HG03159 (cell line): ENCODE measurements around the gene PABPN1.
A peak's percentile ranks its signal among the peaks of the same experiment; 100 is the strongest.
"Not testable (repeated sequence)": the region's sequence is repeated elsewhere in the genome, so short reads cannot be mapped to it uniquely, and the experiment has no call there.

ENCODE experiments used
- ATAC-seq: cut with Tn5 transposase; IDR thresholded peaks from one replicate; pipeline ENCODE4 v1.9.1; 2021; ENCODE audit warnings: mild to moderate bottlenecking, moderate library complexity; ENCODE audit not compliant: unreplicated experiment

The PABPN1 gene, protein sequence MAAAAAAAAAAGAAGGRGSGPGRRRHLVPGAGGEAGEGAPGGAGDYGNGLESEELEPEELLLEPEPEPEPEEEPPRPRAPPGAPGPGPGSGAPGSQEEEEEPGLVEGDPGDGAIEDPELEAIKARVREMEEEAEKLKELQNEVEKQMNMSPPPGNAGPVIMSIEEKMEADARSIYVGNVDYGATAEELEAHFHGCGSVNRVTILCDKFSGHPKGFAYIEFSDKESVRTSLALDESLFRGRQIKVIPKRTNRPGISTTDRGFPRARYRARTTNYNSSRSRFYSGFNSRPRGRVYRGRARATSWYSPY

GRCh38 chr14:23320584-23321571 is at the start of gene PABPN1:
Gene PABPN1 (plus strand): TSS chr14:23321457. CDS start chr14:23321470, 13 bp downstream.
- peak; percentile 90 for ATAC-seq

DNA sequence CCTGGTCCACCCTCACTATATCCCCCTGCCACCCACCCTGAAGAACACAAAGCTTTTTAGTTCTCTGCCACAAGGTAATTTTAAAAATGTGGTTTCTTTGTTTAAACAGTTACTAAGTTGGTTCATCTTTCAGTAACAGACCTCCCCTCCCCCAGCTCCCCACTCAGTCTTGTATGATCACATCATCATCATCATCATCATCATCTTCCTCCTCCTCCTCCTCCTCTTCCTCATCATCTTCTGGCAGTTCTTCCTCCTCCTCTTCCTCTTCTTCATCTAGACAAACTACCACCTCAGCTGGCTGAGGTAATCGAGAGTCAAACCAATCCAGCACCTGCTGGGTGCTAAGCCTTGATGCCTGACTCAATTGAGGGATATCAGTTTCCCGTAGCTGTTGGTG is 45.8 kb upstream of the PABPN1 start:
- ATAC-seq: no peak

GRCh38 chr14:23277189-23277588 is 44.1 kb upstream of the PABPN1 start:
- ATAC-seq: no peak

DNA sequence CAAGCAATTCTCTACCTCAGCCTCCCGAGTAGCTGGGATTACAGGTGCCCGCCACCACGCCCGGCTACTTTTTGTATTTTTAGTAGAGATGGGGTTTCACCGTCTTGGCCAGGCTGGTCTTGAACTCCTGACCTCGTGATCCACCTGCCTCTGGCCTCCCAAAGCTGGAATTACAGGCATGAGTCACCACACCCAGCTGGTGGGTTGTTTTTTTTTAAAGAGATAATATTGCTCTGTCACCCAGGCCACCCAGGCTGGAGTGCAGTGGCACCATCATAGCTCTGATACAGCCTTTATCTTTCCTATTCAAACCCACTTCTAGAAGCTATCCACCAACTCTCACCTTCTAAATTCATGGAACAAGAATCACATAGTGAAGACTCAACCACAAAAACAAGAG is 43.3 kb upstream of the PABPN1 start:
- ATAC-seq: not testable (repeated sequence)

GRCh38 chr14:23281247-23281646 is 40.0 kb upstream of the PABPN1 start:
- no peak for ATAC-seq

DNA sequence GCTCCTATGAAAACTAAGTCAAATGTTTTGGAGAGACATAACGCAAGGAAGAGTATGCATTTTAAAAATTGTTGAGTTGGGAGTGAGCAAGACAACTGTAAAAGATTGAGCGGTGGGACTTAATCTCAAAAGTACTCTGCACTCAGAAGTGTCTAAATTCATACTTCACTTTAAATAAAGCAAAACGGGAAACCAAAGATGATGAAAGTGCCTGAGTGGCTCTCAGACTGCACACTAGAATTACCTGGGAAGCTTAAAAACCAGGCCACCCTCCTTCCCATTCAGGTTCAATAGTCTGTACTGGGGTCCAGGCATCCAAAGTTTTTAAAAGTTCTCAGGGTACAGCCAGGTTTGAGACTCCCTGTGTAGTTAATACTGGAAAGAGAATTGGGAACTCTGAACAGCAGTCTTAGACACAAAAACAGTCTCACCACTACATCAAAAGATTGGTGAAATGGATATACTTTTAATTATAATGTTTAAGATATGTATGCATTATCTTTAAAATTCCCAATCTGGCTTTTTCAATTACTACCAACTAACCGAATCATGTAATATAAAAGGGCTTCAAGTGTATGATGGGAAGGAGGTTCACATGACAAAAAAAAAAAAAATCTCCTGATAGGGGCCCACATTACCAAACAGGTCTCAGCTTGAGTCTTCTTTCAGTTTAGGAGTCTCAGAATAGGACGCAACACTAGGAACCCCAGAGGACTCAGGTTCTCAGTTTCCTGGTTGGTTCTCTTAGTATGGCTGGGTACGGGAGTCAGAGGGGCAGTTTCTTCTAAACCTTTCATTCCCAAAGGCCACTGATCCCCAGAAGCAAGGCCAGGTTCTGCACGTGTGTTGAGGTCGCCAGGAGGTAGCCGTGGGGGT is 36.4 kb upstream of the PABPN1 start:
- no peak for ATAC-seq

GRCh38 chr14:23285530-23286019 is 35.7 kb upstream of the PABPN1 start:
- ATAC-seq: peak; percentile 23

- ATAC-seq: peak; percentile 97
Measured at GRCh38 chr14:23286020-23286901, 35.0 kb upstream of the PABPN1 start, which contains the start of gene HOMEZ. Gene HOMEZ (minus strand): TSS chr14:23286132. CDS start chr14:23285952, 180 bp downstream.

GRCh38 chr14:23286902-23287479 is 34.3 kb upstream of the PABPN1 start:
- no peak for ATAC-seq

DNA sequence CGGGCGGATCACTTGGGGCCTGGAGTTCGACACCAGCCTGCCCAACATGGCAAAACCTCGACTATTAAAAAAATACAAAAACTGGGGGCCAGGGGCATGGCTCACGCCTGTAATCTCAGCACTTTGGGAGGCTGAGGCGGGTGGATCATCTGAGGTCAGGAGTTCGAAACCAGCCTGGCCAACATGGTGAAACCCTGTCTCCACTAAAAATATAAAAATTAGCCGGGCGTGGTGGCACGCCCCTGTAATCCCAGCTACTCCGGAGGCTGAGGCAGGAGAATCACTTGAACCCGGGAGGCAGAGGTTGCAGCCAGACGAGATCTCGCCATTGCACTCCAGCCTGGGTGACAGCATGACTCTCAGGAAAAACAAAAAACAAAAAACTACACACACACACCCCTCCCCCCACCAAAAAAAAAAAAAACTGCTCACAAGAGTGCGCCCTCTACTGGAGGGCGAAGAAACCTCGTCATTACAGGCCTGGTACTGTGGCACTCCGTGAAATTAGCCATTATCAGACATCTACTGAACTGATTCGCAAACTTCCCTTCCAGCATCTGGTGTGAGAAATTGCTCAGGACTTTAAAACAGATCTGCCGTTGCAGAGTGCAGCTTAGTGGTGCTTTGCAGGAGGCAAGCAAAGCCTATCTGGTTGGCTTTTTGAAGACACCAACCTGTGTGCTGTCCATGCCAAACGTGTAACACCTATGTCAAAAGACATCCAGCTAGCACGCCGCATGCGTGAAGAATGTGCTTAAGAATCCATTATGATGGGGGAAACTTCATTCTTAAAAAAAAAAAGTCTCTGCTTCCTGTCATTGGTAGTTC is 26.3 kb upstream of the PABPN1 start:
- no peak for ATAC-seq

DNA sequence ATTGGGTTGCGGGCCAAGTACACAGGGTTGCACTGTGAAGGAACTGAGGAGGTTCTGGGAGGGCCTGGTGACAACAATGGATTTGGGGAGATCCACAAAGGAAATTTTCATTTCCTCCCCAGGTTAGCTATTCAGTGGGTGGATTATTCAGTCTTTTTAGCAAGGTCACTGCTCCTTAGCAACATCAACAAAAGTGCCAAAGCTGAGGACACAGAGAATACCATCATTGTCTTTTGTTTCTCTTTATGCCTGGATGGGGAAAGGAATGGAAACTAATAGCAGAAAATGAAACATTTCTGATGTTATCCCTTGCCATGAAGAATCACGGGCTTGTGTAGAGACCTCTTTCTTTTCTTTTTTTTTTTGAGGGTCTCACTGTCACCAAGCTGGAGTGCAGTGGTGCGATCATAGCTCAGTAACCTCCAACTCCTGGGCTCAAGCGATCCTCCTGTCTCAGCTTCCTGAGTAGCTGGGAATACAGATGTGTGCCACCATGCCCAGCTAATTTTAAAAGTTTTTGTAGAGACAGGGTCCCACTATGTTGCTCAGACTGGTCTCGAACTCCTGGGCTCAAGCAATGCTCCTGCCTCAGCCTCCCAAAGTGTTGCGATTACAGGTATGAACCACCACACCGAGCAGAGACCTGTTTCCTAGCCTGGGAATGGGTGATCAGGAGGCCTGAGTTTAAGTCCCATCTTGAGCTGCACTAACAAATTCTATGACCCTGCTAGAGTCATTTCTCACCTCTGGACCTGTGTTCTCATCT is 25.1 kb upstream of the PABPN1 start:
- no peak for ATAC-seq

DNA sequence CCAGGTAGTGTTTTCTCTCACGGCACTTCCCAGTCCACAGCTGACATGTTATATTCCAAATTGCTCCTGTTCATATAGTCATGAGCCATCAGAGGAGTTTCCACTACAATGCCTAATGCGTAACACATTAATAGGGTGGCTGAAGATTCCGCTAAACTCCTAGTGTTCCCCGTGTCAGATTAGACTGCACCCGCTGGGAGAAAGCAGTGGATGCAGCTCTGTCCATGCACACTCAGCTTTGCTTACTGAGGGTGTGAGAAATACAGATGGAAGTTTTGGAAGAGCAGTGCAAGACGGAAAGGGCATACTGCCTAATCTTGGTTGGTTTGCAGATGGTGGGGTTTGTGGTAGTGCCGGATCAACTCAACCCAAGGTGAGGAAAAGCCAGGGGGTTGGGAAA is 24.2 kb upstream of the PABPN1 start:
- no peak for ATAC-seq

DNA sequence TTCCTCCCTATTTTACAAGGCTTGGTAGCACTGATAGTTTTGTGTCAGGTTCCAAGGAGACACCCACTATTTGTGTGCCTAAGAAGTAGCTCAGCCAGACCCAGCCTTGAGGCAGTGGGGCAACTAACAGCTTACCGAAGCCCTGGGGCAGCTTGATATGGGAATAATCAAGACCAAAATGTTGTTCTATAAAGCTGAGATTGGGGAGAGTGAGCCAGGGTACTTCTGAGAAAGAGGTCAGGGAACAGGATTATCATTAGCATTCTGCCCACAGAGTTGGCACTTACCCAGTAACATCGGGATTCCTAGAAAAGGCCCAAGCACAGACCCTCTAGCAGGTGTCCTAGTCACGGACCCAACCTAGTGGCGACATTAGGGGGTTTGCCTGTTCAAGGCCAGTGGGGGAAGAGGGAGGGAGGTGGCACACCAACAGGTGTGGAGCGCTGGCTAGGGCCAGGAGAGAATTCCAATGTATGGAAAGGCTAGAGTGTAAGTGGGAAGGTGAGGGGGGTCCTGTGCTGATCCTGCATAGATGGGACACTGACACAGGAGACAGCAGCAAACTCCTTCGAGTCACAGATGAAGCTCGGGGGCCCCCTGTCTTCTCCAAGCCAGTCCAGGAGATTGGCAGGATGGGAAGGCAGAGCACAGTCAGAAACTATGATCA is 23.5 kb upstream of the PABPN1 start:
- ATAC-seq: no peak

DNA sequence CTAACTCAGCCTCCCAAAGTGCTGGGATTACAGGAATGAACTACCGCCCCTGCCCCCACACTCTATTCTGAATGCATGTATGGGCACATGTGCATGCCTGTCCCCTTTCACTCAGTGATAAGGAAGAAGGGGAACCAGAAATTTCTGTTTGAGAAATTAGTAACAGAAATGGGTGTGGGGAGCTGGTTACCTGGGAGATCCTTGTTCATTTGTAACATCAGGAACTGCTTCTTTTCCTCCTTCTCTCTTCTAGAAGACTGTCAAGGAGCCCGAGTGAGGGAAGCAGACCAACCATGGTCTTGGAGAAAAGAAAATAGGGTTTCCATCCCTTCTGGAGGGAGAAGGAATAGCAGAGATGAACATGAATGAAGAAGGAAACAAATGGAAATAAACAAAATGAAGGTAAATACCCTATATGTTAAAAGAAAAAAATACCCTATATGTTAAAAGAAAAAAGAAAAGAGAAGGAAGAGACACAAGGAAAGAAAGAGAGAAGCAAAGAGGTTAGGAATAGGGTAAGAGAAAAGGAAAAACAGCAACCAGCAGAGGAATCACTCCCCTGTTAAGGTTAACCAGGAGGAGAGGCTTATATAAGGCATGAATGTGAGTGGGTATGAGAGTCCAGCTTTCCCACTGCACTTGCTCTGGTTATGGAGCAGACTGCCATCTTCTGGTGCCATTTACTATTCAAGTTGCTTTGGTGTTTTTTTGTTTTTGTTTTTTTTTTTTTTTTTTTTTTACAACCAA is 21.9 kb upstream of the PABPN1 start:
- ATAC-seq: no peak

DNA sequence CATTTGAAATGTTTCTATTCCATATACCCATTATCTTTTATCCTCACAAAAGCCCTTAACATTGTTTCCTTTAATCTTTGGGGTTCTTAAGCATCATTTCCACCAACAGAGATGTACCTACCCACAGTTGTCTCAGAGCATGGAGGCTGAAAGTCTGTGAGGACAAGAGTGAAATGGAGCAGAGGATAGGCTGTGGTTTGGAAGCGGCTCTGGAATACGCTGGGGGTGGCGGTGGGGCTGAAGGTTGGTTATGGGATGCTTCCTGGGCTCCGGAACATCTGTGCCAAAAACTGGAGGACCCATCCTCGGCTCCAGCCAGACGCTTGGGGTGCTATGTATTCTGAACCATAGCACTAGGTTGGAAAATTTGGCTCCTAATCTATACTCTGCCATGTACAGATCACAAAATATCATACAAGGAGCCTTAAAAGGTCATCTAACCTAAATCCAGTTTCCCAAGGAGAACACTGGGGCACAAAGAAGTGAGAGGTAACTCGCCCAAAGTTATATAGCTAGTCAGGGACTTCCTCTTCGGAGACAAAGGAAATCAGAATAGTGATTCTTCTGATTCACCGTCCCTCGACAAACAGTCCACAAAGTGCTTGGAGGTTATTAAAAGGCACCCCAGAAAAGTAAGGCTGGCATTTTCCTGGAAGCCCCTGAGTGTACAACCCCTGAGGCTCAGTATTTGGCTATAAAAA is 21.1 kb upstream of the PABPN1 start:
- no peak for ATAC-seq

- no peak for ATAC-seq
Measured at GRCh38 chr14:23300687-23301223, 20.5 kb upstream of the PABPN1 start.
